ENCODE results near the gene PTGES3L. TPM values are rescaled to one million over a fixed set of nuclear protein-coding genes. Genes with fewer than 3 reads are reported as not detected.
A peak's percentile ranks its signal among the peaks of the same experiment; 100 is the strongest.

PTGES3L gene
- total and polyA plus RNA-seq, 2 of the 13 experiments (the other 11 are each of a cell fraction or from before 2014, with no cell fraction given) = 1.2 to 2.9 TPM

DNA sequence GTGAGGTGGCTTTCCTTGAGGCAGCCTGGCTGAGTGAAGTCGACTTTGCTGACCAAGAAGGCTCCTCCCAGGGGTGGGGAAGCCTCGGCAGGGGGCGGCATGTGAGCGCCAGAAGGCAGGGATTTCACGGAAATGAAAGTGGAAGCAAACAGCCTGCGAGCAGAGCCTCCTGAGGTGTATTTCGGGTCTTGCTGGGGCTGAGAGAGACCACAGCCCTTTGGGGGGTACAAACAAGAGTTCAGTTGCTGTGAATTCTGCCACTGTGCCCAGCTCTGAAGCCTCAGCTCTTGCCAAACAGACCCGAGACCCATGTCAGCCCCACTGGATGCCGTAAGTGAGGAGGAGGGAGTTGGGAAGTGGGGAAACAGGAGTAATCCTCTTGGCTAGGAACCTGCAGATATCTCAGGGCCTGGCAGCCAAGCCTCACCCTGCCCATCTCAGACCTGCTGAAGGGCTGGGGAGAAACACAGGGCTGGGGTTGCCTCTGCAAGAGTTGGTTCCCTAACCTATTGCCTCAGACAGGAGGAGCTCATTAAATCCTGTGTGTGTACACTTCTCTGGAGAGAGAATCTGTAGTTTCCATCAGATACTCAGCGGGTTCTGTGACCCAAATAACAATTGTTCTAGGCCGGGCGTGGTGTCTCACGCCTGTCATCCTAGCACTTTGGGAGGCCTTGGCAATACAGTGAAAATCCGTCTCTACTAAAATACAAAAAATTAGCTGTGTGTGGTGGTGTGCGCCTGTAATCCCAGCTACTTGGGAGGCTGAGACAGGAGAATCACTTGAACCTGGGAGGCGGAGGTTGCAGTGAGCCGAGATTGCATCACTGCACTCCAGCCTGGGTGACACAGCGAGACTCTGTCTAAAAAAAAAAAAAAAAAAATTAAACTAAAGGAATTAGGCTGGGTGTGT, 27.0 kb upstream of the PTGES3L start, which contains the start of gene IFI35 (continued):
- TF ChIP-seq ZNF326 (CRISPR knock-in tag; IDR thresholded peaks at IDR 0.05; ENCODE audit: borderline replicate concordance) (no peak), ZNF557 (CRISPR knock-in tag; IDR thresholded peaks at IDR 0.05) (no peak), ZBTB7A (CRISPR knock-in tag; IDR thresholded peaks at IDR 0.05) (no peak), FOXM1 (CRISPR knock-in tag; IDR thresholded peaks at IDR 0.05) (no peak), GTF2F1 (IDR thresholded peaks at IDR 0.05; ENCODE audit: low read length) (no peak), RXRA (CRISPR knock-in tag; IDR thresholded peaks at IDR 0.05) (peak; percentile 39; the same call in 1 of the 2 replicates), MTF2 (CRISPR knock-in tag; IDR thresholded peaks at IDR 0.05; ENCODE audit: borderline replicate concordance) (no peak), ZNF263 (CRISPR knock-in tag; IDR thresholded peaks at IDR 0.05) (peak; percentile 81), ZFP90 (CRISPR knock-in tag; IDR thresholded peaks at IDR 0.05; ENCODE audit: borderline replicate concordance) (no peak), SMAD3 (CRISPR knock-in tag; IDR thresholded peaks at IDR 0.05) (peak; percentile 87; the same call in 1 of the 2 replicates), MED1 (CRISPR knock-in tag; IDR thresholded peaks at IDR 0.05) (peak; percentile 74; the same call in 1 of the 2 replicates), MED13 (CRISPR knock-in tag; IDR thresholded peaks at IDR 0.05) (no peak), PAX8 (CRISPR knock-in tag; IDR thresholded peaks at IDR 0.05; ENCODE audit: borderline replicate concordance) (peak; percentile 77; the same call in 1 of the 2 replicates), ZNF776 (CRISPR knock-in tag; IDR thresholded peaks at IDR 0.05) (no peak), JARID2 (CRISPR knock-in tag; IDR thresholded peaks at IDR 0.05; ENCODE audit: insufficient replicate concordance) (no peak), ZNF850 (CRISPR knock-in tag; conservative IDR thresholded peaks at IDR 0.05) (no peak)
- TF ChIP-seq, protein P1, sequence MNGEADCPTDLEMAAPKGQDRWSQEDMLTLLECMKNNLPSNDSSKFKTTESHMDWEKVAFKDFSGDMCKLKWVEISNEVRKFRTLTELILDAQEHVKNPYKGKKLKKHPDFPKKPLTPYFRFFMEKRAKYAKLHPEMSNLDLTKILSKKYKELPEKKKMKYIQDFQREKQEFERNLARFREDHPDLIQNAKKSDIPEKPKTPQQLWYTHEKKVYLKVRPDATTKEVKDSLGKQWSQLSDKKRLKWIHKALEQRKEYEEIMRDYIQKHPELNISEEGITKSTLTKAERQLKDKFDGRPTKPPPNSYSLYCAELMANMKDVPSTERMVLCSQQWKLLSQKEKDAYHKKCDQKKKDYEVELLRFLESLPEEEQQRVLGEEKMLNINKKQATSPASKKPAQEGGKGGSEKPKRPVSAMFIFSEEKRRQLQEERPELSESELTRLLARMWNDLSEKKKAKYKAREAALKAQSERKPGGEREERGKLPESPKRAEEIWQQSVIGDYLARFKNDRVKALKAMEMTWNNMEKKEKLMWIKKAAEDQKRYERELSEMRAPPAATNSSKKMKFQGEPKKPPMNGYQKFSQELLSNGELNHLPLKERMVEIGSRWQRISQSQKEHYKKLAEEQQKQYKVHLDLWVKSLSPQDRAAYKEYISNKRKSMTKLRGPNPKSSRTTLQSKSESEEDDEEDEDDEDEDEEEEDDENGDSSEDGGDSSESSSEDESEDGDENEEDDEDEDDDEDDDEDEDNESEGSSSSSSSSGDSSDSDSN (CRISPR knock-in tag; IDR thresholded peaks at IDR 0.05) = peak; percentile 65; the same call in 1 of the 2 replicates
- TF ChIP-seq, protein P2, sequence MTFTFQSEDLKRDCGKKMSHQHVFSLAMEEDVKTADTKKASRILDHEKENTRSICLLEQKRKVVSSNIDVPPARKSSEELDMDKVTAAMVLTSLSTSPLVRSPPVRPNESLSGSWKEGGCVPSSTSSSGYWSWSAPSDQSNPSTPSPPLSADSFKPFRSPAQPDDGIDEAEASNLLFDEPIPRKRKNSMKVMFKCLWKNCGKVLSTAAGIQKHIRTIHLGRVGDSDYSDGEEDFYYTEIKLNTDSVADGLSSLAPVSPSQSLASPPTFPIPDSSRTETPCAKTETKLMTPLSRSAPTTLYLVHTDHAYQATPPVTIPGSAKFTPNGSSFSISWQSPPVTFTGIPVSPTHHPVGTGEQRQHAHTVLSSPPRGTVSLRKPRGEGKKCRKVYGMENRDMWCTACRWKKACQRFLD (CRISPR knock-in tag; IDR thresholded peaks at IDR 0.05; ENCODE audit: borderline replicate concordance) = no peak
- TF ChIP-seq, protein P3, sequence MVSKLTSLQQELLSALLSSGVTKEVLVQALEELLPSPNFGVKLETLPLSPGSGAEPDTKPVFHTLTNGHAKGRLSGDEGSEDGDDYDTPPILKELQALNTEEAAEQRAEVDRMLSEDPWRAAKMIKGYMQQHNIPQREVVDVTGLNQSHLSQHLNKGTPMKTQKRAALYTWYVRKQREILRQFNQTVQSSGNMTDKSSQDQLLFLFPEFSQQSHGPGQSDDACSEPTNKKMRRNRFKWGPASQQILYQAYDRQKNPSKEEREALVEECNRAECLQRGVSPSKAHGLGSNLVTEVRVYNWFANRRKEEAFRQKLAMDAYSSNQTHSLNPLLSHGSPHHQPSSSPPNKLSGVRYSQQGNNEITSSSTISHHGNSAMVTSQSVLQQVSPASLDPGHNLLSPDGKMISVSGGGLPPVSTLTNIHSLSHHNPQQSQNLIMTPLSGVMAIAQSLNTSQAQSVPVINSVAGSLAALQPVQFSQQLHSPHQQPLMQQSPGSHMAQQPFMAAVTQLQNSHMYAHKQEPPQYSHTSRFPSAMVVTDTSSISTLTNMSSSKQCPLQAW (CRISPR knock-in tag; IDR thresholded peaks at IDR 0.05) = peak; percentile 61
- TF ChIP-seq, protein P4, sequence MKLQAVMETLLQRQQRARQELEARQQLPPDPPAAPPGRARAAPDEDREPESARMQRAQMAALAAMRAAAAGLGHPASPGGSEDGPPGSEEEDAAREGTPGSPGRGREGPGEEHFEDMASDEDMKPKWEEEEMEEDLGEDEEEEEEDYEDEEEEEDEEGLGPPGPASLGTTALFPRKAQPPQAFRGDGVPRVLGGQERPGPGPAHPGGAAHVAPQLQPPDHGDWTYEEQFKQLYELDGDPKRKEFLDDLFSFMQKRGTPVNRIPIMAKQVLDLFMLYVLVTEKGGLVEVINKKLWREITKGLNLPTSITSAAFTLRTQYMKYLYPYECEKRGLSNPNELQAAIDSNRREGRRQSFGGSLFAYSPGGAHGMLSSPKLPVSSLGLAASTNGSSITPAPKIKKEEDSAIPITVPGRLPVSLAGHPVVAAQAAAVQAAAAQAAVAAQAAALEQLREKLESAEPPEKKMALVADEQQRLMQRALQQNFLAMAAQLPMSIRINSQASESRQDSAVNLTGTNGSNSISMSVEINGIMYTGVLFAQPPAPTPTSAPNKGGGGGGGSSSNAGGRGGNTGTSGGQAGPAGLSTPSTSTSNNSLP (IDR thresholded peaks at IDR 0.05; ENCODE audit: low read depth, low read length) = no peak
- TF ChIP-seq, protein P5, sequence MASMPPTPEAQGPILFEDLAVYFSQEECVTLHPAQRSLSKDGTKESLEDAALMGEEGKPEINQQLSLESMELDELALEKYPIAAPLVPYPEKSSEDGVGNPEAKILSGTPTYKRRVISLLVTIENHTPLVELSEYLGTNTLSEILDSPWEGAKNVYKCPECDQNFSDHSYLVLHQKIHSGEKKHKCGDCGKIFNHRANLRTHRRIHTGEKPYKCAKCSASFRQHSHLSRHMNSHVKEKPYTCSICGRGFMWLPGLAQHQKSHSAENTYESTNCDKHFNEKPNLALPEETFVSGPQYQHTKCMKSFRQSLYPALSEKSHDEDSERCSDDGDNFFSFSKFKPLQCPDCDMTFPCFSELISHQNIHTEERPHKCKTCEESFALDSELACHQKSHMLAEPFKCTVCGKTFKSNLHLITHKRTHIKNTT (CRISPR knock-in tag; IDR thresholded peaks at IDR 0.05) = no peak

Measured in HepG2 (cell line).